IPS-18c (cell line): ENCODE data around the gene CUEDC1.

ENCODE experiments used
- H3K4me3 ChIP-seq: 2 replicates; pipeline ENCODE4 v1.7.0; 2013; ENCODE audit warnings: low read depth, mild to moderate bottlenecking, low read length, moderate library complexity; ENCODE audit not compliant: insufficient read depth
- H3K9me3 ChIP-seq: one replicate; pipeline ENCODE4 v1.6.1; 2013; ENCODE audit warnings: mild to moderate bottlenecking, low read length, moderate library complexity; ENCODE audit not compliant: control insufficient read depth, insufficient read depth

CUEDC1 gene

DNA sequence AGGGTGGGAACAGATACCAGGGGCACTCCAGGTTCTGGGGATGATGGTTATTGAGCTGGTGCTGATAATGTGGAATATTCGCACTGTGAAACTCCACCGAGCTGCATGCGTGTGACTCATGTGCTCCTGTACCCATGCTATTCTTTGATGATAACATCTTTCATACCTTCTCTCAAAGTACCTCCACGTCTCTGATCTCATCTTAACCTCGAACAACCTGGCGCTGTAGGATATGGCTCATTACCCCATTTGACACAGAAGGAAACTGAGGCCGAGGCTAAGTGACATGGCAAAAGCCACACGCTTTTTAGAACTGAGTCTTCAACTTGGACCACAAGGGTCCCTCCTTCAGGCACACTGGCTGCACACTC lies 75.1 kb downstream of the CUEDC1 start:
- Histone ChIP-seq H3K4me3 (no peak overlapping the region), H3K9me3 (no peaks in the 10 kb centered on the region)

DNA sequence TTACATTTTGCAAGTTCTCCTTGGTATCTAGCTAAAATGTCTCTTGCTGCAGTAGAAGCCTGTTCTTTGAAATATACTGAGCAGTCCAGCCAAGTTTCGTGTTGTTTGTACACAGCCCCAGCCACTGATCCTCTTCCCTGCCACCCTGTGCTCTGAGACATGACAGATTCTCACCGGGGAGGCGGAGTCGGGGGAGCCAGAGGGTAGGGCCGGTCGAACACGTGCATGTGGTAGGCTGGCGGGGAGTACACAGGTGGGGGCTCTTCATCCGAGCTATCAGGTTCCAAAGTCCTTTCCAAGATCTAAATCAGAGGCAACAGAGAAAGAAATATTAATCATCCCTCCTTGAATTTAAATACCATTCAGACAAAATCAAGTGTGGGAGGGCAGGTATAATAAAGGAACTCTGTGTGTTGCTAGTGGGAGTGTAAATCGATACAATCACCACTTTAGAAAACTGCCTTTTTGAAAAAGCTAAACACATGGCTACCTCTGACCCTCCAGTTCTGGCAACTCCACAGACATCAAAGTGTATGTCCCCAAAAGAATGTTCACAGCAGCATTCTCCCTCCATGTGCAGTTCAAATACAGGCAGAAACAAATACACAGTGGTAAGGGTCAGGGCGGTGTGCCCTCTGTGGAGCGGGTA lies 75.7 kb downstream of the CUEDC1 start:
- H3K9me3 ChIP-seq = no peaks in the 10 kb centered on the region
- no peak overlapping the region for H3K4me3 ChIP-seq

DNA sequence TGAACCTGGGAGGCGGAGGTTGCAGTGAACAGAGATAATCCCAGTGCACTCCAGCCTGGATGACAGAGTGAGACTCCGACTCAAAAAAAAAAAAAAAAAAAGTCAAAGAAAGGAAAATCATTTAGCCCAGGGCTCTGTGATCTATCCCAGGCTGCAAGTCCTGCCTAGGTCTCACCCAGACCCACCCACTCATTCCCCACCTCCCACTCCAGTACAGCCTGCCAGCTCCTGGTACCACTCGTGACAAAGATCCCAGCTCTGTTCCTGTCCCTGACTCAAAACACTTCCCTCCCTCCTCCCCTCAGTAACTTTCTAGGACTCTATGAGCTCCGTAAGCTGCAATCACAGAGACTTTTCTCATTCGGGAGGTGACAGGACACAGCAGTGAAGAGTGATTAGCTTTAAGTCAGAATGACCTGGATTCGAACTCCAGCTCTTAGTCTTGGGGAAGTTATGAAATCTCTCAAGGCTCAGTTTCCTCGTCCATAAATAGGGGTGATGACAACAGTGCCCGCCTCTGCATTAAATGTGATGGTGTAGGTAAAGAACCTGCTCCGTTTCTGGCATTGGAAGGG lies 77.3 kb downstream of the CUEDC1 start:
- Histone ChIP-seq H3K9me3 (no peaks in the 10 kb centered on the region), H3K4me3 (no peak overlapping the region)

DNA sequence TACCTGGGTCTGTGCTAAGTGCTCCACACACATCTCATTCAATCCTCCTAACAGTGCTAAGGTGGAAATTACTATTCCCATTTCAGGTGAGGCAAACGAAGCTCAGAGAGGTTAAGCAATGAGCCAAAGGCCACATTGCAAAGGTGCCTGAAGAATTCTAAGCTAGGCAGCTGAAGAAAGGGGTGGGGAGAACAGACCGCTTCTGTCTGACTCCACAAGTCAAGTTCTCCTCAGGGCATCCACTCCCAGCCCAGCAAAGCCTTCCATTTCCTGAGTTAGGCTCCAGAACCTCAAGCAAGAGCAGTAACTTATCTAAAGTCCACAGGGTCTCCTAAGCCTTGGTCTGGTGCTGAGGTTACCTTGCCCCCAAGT lies 78.4 kb downstream of the CUEDC1 start:
- no peak overlapping the region; the same call in 1 of the 2 replicates for H3K4me3 ChIP-seq
- no peaks in the 10 kb centered on the region for H3K9me3 ChIP-seq

DNA sequence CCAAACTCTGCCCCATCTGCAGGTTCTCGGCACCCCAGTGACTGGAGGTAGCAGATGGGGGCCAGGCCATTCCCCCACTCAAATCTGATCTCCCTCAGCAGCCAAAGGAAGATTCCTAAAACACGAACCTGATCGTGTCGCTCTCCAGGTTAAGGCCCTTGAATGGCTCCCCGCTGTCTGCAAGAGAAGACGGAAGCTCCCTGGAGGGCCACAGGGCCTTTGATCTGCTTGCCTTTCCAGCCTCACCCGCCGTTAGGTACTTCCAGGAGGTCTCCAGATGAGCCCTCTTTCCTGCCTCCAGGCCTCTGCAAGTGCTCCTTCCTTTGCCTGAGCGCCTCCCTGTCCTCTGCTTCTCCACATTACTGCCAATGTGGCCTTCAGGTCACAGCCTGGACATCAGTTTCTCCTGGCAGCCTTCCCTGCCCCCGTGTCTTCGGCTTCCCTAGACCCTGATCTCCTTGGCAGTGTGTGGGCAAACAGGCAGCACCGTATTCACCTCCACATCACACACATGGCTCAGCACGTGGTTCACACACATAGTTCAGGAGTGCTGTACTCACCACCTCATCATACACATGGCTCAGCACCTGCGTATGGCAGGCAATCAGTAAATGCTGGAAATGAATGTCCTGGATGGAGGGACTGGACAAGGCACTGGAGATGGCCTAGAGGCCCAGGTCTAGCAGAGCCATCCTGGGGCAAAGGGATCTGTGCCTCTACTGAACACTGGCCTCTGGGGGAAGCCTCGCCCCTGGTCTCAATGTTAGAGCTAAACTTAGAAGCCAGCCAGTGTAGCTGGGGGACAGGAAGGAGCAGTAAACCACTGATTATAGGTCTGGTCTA lies 79.0 kb downstream of the CUEDC1 start:
- Histone ChIP-seq H3K9me3 (no peaks in the 10 kb centered on the region), H3K4me3 (peak overlapping the region; percentile 11; the same call in 1 of the 2 replicates)

DNA sequence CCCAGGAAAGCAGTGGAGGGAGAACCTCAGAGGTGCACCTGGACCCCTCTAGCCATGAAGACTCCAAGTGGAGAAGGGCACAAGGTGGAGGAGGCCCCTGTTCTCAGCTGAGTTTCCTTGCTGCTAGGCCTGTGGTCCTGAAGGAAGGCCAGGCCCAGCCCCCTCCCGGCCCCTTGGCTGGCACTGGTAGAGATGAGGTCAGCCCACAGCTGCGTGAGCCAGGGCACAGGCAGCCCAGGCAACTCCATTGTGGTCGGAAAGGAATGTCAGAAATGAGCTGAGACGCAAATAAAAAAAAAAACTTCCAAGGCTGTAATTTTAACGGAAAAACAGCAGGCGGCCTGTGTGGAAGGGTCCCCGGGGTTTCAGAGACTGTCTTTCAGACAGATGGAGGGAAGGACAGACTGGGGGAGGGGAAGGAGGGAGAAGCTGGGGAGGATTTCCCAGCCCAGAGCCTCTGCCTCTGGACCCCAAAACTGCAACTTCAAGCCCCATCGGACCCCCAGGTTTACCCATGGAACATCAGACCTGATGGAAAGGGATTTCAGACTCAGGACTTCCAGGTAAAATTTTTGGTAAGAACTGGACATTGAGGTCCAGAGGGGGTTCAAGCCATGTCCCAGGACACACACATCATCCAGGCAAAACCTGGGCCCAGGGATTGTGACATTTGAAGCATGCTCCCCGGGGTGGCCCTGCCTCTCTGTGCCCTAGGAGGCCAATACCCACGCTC lies 79.8 kb downstream of the CUEDC1 start:
- H3K9me3 ChIP-seq = no peaks in the 10 kb centered on the region
- no peak overlapping the region for H3K4me3 ChIP-seq

DNA sequence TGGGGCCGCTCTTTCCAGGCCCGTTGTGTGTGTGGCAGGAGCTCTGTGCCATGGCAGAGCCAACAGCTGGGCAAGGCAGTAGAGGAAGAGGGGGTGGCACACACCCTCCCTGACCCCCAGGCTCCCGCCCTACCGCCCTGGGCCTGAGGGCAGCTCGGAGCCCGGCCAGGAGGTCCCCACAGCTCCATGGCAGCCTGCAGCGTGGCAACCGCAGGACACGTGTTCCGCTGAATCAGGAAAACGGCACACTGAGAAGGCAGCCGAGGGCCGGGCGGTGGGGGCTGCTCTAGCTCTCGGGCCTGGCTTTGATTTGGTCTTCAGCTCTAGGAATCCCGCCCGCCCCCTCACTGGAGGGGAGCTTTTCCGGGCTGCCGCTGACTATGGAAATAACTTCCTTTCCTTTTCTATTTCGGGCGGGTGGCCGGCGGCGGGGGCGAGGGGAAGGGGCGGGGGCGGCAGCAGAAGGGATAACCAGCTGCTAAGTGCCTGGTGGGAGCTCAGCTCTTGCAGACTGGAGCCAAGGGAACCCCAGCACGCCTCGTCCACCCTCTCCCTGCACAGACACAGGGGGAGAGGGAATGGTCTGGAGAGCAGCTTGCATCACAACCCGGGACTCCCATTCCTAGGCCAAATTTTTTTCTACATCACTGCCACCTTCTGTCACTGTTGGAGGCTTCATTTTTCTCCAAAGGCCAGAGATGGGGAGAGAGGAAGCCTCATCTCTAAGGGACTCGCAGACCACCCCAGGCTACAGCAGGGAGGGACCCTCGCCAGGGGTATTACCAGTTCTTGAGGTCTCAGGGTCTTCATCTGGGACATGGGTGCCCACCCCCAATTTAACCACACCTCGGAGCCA lies 80.5 kb downstream of the CUEDC1 start:
- no peak overlapping the region for H3K4me3 ChIP-seq
- H3K9me3 ChIP-seq = no peaks in the 10 kb centered on the region

DNA sequence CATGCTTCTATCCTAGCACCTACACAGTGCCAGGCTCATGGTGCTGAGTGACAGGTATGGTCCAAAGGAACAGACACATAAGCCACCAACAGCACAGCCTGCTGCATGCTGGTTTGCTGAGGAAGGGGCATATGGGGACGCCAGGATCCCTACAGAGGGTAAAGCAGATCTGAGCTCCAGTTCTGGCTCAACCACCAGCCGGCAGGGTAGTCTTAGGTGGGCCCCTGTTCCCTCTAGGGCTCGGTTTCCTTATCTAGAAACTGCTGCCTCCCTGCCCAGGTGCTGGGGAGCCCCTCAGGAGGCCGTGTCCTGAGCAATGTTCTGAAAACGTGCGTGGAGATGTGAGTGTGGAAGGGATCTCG lies 81.2 kb downstream of the CUEDC1 start:
- no peak overlapping the region; the same call in 1 of the 2 replicates for H3K4me3 ChIP-seq

DNA sequence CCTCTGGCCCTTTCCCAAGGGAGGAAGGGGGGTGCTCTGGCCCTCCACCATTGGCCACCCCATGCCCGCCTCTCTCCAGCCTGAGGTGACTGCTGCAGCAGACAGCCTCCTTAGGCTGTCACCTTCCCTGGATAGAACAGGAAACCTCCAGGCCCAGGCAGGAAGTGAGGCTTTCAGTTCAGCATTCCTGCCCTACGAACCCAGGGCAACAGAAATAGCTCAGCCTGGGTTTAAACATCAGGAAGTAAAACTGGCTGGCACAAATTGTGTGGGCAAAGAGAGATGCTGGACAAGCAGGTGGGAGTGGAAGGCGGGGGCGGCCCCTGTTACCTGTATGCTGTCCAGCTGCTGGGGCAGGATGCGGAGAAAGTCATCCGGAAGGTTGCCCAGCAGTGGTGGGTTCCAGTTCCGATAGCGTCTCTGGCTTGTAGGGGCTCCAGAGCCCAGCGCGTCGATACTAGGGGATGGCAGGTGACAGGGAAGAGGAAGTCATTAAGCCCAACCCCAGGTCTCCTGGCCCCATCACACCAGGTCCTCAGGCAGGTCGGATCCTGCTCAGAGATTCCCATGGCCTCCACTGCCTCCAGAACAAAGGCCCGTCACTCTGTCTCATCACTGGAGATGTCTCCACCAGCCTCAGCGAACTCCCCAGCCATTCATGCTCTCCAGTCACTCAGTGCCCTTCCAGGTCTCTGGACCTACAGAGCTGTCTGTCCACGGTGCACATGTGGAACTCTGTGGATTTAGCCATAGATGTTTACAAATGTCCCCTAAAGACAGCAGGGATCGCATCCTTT lies 81.8 kb downstream of the CUEDC1 start:
- Histone ChIP-seq H3K4me3 (no peak overlapping the region; the same call in 1 of the 2 replicates), H3K9me3 (no peaks in the 10 kb centered on the region)

More for the DNA sequence above, 81.2 kb downstream of the CUEDC1 start:
- H3K9me3 ChIP-seq = no peaks in the 10 kb centered on the region

DNA sequence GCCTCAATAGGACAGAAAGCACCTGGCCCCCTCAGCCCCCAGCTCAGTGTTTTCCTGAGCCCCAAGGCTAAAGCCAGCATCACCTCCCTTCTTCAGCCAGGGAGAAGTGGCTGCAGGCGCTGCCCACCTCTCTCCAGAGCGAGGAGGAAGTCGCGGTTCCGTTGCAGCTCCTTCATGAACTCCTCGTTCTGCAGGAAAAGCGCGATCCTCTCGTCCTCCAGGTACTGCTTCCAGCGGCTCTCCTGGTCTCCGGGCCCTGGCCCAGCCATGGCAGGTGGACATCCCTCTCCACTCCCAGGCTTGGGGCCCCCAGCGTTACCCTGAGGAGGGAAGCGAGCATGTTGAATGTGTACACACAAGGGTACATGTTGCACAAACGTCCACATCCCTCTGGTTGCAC lies 82.7 kb downstream of the CUEDC1 start:
- no peaks in the 10 kb centered on the region for H3K9me3 ChIP-seq
- no peak overlapping the region for H3K4me3 ChIP-seq

DNA sequence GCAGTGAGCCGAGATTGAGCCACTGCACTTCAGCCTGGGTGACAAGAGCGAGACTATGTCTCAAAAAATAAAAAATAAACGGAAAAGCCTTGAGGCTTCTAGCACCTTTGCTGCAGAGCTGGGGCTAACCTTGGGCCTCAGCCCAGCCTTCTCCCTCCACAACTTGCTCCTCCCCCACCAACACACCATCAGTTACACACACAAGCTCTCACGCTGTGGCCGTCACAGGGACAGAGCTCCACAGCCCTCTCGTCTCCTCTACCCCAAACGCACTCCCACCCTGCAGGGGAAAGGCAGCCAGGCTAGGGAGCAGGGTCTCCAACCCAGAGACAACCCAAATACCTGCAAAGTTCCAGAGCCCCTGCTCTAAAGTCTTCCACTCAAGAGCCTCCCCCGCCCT lies 83.3 kb downstream of the CUEDC1 start:
- H3K9me3 ChIP-seq = no peaks in the 10 kb centered on the region
- no peak overlapping the region for H3K4me3 ChIP-seq

DNA sequence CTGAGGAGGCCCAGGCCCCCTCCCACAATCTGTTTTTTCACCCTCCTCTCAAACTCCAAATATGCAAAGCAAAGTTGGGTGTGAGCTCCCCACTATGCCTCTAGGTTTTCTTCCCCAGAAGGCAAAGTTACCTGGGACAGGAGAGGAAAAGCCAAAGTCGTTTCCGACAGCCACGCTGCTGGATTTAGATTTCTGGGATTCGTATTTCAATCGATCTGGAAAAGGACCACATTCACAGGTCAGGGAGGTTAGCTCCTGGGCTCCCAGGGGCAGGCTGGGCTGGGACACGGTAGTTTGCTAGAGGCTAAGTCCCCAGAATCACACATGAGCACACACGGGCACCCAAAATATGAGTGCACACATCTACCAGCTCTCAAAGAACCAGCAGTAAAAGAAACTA lies 84.1 kb downstream of the CUEDC1 start:
- Histone ChIP-seq H3K9me3 (no peaks in the 10 kb centered on the region), H3K4me3 (no peak overlapping the region)

DNA sequence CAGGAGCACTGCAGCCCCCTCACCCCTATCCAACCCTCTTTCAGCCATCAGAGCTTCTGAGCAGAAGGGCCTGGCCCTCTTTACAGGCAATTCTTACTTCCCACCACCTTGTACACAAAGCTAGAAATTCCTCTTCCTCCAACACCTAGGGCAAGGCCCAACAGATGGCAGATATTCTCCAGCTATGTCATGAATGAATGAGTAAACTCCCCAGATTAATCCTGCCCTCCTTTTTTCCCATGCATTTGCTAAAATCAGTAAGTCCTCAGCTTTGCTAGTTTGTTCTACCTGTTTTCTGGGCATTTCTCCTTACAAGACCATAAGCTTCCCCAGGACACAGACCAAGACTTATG lies 85.0 kb downstream of the CUEDC1 start:
- Histone ChIP-seq H3K4me3 (no peak overlapping the region), H3K9me3 (no peaks in the 10 kb centered on the region)

DNA sequence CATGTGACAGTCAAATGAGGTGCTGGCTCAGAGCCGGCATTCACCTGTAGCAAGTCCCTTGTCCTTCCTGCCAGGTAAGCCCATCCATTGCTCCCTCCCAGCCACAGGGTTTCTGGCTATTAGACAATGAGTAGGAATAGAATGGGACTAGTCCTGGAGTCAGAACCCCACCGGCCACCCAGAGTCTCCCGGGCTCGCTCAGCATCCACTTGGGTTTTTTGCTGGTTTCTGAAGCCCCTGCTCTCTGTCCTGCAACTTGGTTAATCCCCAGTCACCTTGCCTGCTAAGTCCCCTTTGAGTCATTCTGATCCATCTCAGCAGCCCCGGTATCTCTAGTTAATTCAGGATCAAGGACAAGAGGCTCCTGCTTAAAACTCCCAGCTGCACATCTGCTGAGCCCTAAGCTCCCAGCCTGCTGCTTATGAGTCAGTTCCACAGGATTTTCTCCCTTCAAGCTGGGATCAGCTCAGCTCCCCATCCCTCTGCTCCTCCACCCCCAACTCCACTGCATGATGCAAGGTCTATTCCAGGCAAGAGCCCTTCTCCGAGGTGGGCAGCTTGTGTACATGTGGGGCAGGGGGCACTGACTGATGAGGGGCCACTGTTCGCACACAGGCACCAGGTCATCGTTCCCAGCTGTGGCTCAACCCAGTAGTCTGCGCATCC lies 85.5 kb downstream of the CUEDC1 start:
- Histone ChIP-seq H3K4me3 (no peak overlapping the region), H3K9me3 (no peaks in the 10 kb centered on the region)

DNA sequence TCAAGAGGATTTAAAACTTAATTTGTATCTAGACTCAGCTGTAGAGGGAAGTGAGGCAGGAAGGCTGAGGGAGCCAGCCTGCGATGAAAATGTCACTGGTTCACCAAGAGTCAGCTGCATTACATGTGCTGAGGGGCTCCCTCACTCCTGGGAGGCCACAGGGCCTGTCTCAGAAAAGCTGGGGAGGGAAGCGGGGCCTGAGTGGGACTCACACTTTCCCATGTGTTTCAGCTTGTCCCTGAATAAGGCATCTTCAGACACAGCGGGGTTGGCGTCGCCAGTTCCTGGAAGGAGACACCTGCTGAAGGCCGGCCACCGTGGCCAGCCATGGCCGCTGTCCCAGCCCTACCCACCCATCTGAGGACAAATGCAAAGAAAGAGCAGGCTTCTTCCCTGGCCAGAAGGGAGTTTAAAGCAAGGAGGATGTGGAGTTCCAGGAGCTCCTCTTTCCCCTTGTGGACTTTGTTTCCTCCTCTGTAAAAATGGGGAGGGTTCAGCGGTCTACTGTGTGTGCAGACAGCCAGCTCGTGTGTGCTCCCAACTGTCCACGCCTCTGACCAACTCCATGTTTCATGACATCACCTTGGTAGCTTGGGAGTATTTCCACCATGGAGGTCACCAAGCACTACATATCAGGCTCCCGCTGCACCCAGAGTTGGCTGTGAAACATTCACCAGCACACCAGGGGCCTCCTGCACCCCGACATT lies 86.1 kb downstream of the CUEDC1 start:
- H3K4me3 ChIP-seq = no peak overlapping the region
- no peaks in the 10 kb centered on the region for H3K9me3 ChIP-seq
